Measurements from ENCODE around the gene ROR1.

GRCh38 chr1:63818567-63819325 lies 44.9 kb downstream of the ROR1 start:
- no peak for TF ChIP-seq POLR2A (IDR thresholded peaks at IDR 0.05)
- no peak for TF ChIP-seq CTCF (IDR thresholded peaks at IDR 0.05)

Measured in uterus (tissue), 2 donors.